ENCODE data around the gene SCD5.

The SCD5 gene

GRCh38 chr4:82741188-82741587 lies 57.4 kb downstream of the SCD5 start:
- no peaks in the 10 kb centered on the region for H3K36me3 Mint-ChIP-seq
- CTCF ChIA-PET, result interaction anchor here (0.8 to 2.5 kb wide), 2 partner anchors 20 to 280 kb away, joined by 3 to 18 read pairs; no protein-coding TSS in a partner anchor
- no peak overlapping the region for H3K27ac Mint-ChIP-seq

DNA sequence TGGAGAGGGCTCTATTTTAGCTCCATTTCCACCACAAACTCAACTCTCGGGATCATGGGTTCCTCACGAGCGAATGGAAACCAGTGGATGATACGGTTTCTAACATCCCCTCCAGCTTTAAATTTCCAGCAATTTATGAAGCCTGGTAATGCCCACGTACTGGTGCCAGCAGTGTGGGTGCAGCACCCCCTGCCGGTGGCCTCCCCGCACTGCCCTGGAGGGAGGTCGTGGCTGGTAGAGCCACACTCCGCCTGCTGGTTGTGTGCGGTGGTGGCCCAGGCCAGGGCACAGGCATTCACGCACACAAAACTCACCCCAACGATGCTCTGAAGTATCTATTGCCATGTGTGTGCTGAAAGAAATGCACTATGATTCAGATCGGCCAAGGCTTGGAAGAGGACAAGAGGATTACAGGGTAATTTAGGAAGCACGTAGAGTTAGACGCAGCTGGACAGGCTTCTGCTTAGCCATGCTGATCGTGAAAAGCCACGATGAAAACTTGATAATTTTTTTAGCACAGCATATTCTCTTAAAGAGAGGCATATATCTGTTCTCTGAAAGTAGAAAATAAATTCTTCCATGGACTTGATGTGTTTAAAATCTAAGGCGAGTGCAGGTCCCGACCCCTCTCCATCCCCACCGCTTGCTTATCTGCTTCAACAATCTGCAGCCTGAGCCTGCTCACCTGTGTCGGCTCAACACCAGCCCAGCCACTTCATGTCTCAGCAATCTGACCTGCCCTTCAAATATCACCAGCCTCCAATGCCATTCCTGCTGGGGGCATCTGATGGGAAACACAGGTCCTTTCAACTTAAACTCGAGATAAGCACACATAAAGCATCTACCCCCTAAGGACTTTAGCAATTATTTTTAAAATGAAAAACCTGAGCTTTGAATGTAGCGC lies 59.1 kb downstream of the SCD5 start:
- H3K4me1 Mint-ChIP-seq, result no peaks in the 10 kb centered on the region
- peaks cover 16% of the 10 kb centered on the region for H3K27me3 Mint-ChIP-seq
- H3K4me3 Mint-ChIP-seq, result no peak overlapping the region
- no peak overlapping the region for H3K27ac Mint-ChIP-seq
- H3K36me3 Mint-ChIP-seq, result no peaks in the 10 kb centered on the region
- peak; percentile 86 for DNase-seq
- CTCF ChIA-PET, result interaction anchor here (0.7 to 3.0 kb wide), 20 partner anchors 9 to 491 kb away, joined by 3 to 26 read pairs (median 4); no protein-coding TSS in a partner anchor
- H3K9me3 Mint-ChIP-seq, result no peaks in the 10 kb centered on the region

More at GRCh38 chr4:82741188-82741587, 57.4 kb downstream of the SCD5 start:
- H3K4me3 Mint-ChIP-seq, result no peak overlapping the region
- H3K4me1 Mint-ChIP-seq, result no peaks in the 10 kb centered on the region
- DNase-seq, result no peak
- H3K9me3 Mint-ChIP-seq, result no peaks in the 10 kb centered on the region
- peaks cover 20% of the 10 kb centered on the region for H3K27me3 Mint-ChIP-seq

DNA sequence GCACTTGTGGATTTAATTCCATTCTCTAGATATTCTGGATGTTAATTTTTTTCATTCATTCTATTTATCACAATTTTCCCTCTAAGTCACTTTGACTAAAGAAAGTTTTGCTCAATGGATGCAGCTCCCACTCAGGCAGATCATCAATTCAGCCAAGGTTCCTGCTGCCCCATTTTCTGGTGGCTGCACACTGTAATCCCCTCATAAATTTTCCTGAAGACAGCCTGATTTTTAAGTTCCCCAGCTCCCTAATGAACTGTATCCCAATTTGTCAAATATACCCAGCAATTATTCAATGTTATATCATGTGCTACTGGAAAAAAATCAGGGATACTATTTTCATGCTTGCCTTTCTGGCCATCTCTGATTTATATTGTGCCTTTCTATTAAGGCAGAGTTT lies 61.2 kb downstream of the SCD5 start:
- DNase-seq, result no peak
- CTCF ChIA-PET, result interaction anchor here (1.2 kb wide), 1 partner anchor 12 kb away, joined by 3 read pairs; no protein-coding TSS in a partner anchor
- Mint-ChIP-seq H3K27me3 (peaks cover 26% of the 10 kb centered on the region), H3K4me3 (no peak overlapping the region), H3K36me3 (no peaks in the 10 kb centered on the region), H3K4me1 (no peaks in the 10 kb centered on the region), H3K27ac (no peak overlapping the region), H3K9me3 (no peaks in the 10 kb centered on the region)

DNA sequence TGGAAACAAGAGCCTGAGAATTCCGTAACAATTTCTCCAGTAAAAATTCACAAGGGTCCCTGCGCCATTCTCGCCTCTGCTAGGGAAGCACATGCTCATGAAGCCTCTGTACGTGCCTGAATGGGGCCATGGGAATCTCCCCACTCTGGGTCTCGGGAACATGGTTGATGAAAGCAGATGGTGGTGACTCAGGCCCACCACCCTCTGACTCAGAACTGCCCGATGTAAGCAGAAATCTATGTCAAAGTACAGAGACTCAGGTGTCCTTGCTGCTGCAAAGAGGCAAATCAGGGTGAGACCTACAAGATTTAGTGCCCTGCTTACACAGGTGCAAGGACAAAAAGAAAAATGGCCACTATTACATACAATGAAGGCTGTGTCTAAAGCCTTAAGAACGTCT lies 65.0 kb downstream of the SCD5 start:
- Mint-ChIP-seq H3K4me3 (no peak overlapping the region), H3K27ac (no peak overlapping the region), H3K27me3 (peaks cover 38% of the 10 kb centered on the region), H3K4me1 (no peaks in the 10 kb centered on the region), H3K9me3 (no peaks in the 10 kb centered on the region), H3K36me3 (no peaks in the 10 kb centered on the region)
- CTCF ChIA-PET, result interaction anchor here (1.2 to 1.5 kb wide), 2 partner anchors 12 to 69 kb away, joined by 3 to 5 read pairs; no protein-coding TSS in a partner anchor
- no peak for DNase-seq

GRCh38 chr4:82728301-82728700 lies 70.3 kb downstream of the SCD5 start:
- Mint-ChIP-seq H3K27me3 (peaks cover 23% of the 10 kb centered on the region), H3K9me3 (no peaks in the 10 kb centered on the region), H3K36me3 (no peaks in the 10 kb centered on the region), H3K4me3 (no peak overlapping the region), H3K4me1 (no peaks in the 10 kb centered on the region), H3K27ac (no peak overlapping the region)
- DNase-seq, result no peak
- CTCF ChIA-PET, result no interaction called here

DNA sequence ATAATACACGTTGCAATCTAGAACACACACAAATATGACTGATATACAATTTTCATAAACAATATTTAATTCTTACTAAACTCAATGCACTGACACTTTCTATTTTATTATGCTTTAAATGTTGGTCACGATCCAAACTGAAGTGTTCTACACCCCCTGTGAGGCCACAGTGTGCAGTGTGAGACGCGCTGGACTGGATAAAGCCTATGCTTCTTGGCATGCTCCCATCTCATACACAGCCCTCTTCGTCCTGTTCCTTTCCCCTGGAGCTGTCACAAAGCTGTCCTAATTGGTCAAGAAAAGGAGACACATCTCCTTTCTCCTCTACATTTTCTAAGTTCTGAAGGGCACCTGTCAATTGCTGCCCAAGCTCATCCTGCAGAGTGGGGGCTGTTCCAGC lies 72.0 kb downstream of the SCD5 start:
- CTCF ChIA-PET, result interaction anchor here (0.9 to 1.3 kb wide), 2 partner anchors 12 to 16 kb away, joined by 3 read pairs; no protein-coding TSS in a partner anchor
- no peak overlapping the region for H3K4me3 Mint-ChIP-seq

GRCh38 chr4:82721819-82722423 lies 76.7 kb downstream of the SCD5 start:
- Mint-ChIP-seq H3K27me3 (peaks cover 9% of the 10 kb centered on the region), H3K4me1 (no peaks in the 10 kb centered on the region), H3K9me3 (no peaks in the 10 kb centered on the region), H3K4me3 (no peak overlapping the region), H3K27ac (no peak overlapping the region), H3K36me3 (no peaks in the 10 kb centered on the region)
- peak; percentile 47 for DNase-seq
- CTCF ChIA-PET, result interaction anchor here (0.6 to 2.7 kb wide), 5 partner anchors 12 to 19 kb away, joined by 3 to 12 read pairs (median 5); no protein-coding TSS in a partner anchor

More for the DNA sequence above, 72.0 kb downstream of the SCD5 start:
- H3K36me3 Mint-ChIP-seq, result no peaks in the 10 kb centered on the region
- H3K9me3 Mint-ChIP-seq, result no peaks in the 10 kb centered on the region
- H3K27ac Mint-ChIP-seq, result no peak overlapping the region
- no peaks in the 10 kb centered on the region for H3K4me1 Mint-ChIP-seq
- H3K27me3 Mint-ChIP-seq, result peaks cover 15% of the 10 kb centered on the region
- no peak for DNase-seq

- no peak for DNase-seq
- Mint-ChIP-seq H3K4me1 (no peaks in the 10 kb centered on the region), H3K36me3 (no peaks in the 10 kb centered on the region), H3K9me3 (no peaks in the 10 kb centered on the region), H3K27ac (no peak overlapping the region), H3K27me3 (peaks cover 22% of the 10 kb centered on the region), H3K4me3 (no peak overlapping the region)
- CTCF ChIA-PET, result no interaction called here
Measured at GRCh38 chr4:82718162-82718940, 80.2 kb downstream of the SCD5 start.

- Mint-ChIP-seq H3K9me3 (no peaks in the 10 kb centered on the region), H3K36me3 (no peaks in the 10 kb centered on the region), H3K27ac (no peak overlapping the region), H3K4me3 (no peak overlapping the region), H3K27me3 (peaks cover 22% of the 10 kb centered on the region), H3K4me1 (no peaks in the 10 kb centered on the region)
- CTCF ChIA-PET, result no interaction called here
- no peak for DNase-seq
Measured at GRCh38 chr4:82715731-82716617, 82.6 kb downstream of the SCD5 start.

DNA sequence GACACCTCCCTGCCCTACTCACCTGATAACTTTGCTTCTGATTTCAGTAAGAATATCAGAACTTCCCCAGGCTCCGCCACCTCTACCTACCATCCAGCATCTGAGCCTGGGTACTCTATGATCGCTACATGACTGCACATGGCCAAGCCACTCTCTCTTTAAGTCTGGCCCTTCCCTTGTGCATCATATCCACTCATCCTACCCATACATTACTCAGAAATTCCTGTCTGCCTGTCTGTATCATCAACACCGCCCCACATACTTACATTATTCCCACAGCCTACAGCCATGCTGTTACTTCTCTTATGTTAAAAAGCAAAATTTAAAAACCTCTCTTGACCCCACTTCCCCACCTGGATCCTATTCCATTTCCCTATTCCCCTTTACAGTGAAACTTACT lies 84.7 kb downstream of the SCD5 start:
- H3K9me3 Mint-ChIP-seq, result no peaks in the 10 kb centered on the region
- no peak for DNase-seq
- H3K27ac Mint-ChIP-seq, result no peak overlapping the region
- no peaks in the 10 kb centered on the region for H3K4me1 Mint-ChIP-seq
- no peaks in the 10 kb centered on the region for H3K36me3 Mint-ChIP-seq
- no peak overlapping the region for H3K4me3 Mint-ChIP-seq
- CTCF ChIA-PET, result no interaction called here
- peaks cover 26% of the 10 kb centered on the region for H3K27me3 Mint-ChIP-seq

- no peaks in the 10 kb centered on the region for H3K36me3 Mint-ChIP-seq
- H3K27ac Mint-ChIP-seq, result no peak overlapping the region
- CTCF ChIA-PET, result no interaction called here
- H3K9me3 Mint-ChIP-seq, result no peaks in the 10 kb centered on the region
- H3K4me1 Mint-ChIP-seq, result no peaks in the 10 kb centered on the region
- DNase-seq, result no peak
- peaks cover 26% of the 10 kb centered on the region for H3K27me3 Mint-ChIP-seq
- H3K4me3 Mint-ChIP-seq, result no peak overlapping the region
Measured at GRCh38 chr4:82712561-82712960, 86.0 kb downstream of the SCD5 start.

DNA sequence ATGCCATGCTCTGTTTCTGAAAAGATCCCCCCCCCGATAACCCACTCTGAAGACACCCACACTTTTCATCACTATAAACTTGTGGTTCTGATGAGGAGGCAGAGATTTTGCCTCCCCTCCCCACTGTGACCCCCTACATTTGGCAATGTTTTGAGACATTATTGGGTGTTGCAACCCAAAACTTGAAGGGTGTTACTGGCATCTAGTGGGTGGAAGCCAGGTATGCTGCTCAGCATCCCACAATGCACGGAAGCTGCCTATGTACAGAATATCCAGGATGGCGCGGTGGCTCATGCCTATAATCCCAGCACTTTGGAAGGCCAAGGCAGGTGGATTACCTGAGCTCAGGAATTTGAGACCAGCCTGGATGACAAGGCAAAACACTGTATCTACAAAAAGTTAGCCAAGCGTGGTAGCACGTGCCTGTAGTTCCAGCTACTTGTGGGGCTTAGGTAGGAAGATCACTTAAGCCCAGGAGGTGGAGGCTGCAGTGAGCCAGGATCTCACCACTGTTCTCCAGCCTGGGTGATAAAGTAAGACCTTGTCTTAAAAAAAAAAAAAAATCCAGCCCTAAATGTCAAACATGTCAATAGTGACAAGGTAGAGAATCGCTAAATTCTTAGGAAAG lies 87.3 kb downstream of the SCD5 start:
- CTCF ChIA-PET, result interaction anchor here (3.3 kb wide), 1 partner anchor 10 kb away, joined by 12 read pairs; no protein-coding TSS in a partner anchor
- DNase-seq, result no peak
- Mint-ChIP-seq H3K9me3 (no peaks in the 10 kb centered on the region), H3K27me3 (peaks cover 33% of the 10 kb centered on the region), H3K36me3 (no peaks in the 10 kb centered on the region), H3K4me3 (no peak overlapping the region), H3K27ac (no peak overlapping the region), H3K4me1 (no peaks in the 10 kb centered on the region)

All from activated naive CD4-positive, alpha-beta T cell treated with anti-CD3 and anti-CD28 coated beads, Interleukin-2, amount 10 ng/mL, durations not matched to agents 7 days and 5 days (primary cell).